ENCODE measurements around the gene LRRD1.
A peak's percentile ranks its signal among the peaks of the same experiment; 100 is the strongest.
"Not testable (repeated sequence)": the region's sequence is repeated elsewhere in the genome, so short reads cannot be mapped to it uniquely, and the experiment has no call there.

LRRD1 gene

DNA sequence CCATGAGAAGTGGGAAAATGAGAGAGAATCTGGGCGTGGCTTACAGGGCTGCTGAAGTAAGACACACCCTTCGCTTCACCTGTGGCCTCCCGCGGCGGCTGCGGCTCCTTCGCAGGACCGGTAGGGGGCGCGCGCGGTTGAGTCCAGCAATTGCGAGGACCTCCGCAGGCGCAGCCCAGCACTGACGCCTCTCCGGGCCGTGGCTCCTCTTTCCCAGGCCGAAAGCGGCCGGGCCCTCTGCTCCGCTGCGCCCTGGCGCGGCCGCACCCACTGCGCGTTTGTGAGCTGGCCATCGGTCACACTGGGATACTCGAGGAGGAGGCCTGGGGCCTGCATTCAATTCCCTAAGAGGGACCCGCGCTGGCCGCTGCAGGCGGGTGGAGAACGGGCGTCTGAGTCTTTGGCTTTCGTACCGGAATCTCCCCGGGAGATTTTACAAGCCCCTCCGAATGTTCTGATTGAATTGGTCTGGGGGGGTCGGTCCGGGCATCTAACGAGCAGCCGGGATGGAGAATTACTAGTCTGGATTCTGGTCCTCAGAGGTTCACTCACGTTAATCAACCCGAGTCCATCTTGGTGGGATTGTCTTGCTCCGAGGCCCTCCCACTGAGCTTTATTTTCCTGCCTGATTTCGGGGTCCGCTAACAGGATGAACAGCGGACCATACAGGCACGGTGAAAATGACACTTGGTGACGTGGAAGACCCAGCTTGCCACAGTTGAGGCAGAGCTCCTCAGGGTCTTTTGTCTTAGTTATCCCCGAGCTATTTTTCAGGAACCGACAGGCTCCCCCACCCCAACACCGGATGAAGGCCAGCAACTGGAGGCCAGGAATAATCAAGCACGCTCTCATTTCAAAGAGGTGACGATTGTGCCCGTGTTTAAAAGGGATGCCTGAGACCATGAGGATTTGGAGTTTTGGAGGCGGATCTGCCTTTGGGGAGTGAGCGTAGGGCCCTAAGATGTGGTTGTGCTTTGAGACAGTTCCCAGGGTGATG, at the start of gene LRRD1:
LRRD1 (minus strand) TSS at position 215 of the 997 bp plus-strand sequence. CDS start 13,940 bp downstream, outside the sequence.
- peak; percentile 88 for DNase-seq

DNA sequence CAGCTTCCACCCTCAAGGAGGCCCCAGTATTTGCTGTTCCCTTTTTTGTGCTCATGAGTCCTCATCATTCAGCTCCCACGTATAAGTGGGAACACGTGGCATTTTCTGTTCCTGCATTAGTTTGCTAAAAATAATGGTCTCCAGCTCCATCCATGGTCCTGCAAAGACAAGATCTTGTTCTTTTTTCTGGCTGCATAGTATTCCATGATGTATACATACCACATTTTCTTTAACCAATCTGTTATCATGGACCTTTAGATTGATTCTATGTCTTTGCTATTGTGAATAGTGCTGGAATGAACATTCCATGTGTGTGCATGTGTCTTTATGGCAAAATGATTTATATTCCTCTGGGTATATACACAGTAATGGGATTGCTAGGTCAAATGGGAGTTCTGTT, 49.8 kb upstream of the LRRD1 start:
- DNase-seq, result no peak

DNA sequence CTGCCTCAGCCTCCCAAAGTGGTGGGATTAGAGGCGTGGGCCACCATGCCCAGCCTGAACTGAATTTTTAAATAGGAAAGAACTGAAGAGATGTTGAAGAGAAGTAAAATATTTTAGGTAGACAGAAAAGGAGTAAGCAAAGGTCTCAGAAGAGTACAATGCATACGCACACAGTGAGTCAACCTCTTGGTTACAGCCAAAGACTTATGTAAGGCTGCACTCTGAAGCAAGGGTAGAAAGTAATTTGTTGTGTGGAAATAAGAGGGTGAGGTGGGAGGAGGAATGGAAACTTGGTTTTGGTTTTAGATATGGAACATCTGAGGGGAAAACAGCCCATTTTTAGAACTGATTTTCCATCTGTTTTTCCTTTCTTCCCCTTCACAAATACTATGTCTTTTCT, 49.2 kb upstream of the LRRD1 start:
- no peak for DNase-seq

DNA sequence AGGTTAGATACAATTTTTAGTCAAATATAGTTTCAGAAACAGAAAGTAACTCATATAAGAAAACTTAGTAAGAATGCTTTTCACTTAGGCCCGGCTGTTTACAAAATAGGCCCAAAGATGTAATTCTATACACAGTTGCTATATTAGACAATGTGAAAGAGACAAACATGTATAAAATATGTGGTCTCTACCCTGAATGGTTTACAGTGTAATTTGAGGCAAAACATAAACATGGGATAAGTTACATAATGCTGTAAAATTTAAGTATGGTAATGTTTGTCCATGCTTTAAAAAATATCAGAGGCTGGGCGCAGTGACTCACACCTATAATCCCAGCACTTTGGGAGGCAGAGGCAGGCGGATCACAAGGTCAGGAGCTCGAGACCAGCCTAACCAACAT, 48.0 kb upstream of the LRRD1 start:
- DNase-seq, result no peak

DNA sequence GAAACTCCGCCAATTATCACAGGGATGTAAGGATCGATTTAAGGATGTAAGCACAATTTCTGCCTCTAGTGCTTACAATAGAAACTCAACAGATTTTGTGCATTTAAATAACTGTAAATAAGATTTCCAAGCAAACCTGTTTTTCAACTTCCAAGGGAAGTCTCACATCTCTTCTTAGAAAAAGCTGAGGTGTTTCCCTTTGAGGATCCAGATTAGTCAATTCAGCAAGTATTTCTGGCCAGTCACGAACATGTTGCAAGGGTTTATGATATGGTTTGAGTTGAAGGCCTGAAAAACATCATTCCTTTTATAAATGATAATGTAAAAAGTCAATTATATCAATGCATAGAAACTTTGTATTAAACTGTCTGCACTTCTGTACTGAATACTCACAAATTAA, 42.8 kb upstream of the LRRD1 start:
- no peak for DNase-seq

DNA sequence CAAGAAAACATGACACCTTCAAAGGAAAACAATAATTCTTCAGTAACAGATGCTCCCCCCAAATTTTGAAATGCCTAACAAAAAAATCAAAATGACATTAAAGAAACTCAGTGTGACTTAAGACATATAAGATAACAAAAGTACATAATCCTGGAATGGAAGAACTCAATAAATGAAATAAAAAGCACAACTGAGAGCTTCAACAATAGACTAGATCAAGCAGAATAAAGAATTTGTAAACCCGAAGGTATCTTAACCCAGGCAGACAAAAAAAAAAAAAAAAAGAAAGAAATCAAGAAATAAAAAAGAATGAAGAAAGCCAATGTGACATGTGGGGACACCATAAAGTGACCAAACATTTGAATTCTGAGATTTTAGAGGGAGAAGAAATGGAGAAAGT, 27.7 kb upstream of the LRRD1 start:
- no peak for DNase-seq

DNA sequence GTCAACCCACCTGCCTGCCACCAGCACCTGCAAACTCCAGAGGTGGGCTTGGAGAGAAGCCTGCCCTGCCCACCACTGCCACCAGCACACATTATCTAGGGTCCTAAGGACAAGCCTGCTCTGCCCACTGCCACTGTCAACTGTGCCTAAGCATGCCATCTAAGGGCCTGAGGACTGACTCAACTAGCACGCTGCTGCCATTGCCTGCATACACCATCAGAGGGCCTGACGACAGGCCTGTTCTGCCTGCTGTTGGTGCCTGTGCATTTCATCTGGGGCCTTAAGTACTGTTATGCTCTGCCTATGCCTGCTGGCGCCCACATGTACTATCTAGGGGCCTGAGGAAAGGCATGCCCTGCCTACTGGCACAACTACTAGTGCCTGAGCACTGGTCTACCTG, 27.0 kb upstream of the LRRD1 start:
- DNase-seq, result no peak

DNA sequence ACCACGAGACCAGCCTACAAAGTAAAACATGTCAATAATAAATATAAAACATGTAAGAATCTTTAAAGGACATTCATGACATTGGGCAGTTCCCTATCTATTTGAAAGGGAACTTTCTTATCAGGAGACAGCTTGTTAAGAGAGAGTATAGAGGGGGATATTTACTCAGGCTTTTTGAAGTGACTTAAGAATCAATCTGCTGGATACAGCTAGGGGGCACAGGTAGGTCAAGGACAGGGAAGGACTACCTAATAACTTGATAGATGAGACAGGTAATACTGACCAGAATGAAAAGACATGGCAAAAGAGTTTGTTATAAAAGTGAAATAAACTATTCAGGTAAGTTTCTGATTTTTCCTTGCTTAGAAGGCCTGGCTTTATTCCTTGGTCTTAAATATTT, 21.8 kb upstream of the LRRD1 start:
- no peak for DNase-seq

DNA sequence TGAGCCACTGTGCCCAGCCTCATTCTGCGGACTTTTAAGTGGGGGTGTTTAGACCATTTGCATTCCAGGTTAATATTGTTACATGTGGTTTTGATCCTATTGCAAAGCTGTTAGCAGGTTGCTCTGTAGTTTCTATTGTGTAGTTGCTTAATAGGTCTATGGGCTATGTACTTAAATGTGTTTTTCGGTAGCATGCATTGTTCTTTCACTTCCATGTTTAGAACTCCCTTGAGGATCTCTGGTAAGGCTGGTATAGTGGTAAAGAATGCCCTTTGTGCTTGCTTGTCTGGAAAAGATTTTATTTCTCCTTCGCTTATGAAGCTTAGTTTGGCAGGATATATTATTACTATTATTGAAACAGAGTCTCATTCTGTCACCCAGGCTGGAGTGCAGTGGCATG, 13.4 kb upstream of the LRRD1 start:
- DNase-seq, result no peak

DNA sequence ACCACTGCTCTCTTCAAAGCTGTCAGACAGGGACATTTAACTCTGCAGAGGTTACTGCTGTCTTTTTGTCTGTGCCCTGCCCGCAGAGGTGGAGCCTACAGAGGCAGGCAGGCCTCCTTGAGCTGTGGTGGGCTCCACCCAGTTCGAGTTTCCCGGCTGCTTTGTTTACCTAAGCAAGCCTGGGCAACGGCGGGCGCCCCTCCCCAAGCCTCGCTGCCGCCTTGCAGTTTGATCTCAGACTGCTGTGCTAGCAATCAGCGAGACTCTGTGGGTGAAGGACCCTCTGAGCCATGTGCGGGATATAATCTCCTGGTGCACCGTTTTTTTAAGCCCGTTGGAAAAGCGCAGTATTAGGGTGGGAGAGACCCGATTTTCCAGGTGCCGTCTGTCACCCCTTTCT, 10.3 kb upstream of the LRRD1 start:
- DNase-seq, result not testable (repeated sequence)

DNA sequence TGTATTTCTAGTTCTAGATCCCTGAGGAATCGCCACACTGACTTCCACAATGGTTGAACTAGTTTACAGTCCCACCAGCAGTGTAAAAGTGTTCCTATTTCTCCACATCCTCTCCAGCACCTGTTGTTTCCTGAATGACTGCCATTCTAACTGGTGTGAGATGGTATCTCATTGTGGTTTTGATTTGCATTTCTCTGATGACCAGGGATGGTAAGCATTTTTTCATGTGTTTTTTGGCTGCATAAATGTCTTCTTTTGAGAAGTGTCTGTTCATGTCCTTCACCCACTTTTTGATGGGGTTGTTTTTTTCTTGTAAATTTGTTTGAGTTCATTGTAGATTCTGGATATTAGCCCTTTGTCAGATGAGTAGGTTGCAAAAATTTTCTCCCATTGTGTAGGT, 5.4 kb upstream of the LRRD1 start:
- not testable (repeated sequence) for DNase-seq

DNA sequence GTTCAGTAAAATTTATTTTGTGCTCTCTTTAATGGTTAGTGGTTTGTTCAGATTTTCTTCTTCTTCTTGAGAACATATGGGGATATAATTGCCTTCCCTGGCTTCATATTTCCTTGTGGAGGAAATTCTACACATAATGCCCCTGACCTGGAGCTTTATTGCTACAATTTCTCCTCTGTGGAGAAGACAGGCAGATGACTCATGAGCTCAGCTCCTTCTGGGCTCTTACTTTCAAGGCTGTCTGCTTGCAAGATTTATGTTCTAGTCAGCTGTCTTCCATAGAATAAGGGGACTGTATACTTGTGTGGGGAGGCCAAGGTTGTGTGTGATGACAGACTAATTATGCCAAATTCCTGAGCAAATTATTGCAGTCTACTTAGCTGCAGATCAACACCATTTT, 1.6 kb downstream of the LRRD1 start:
- no peak for DNase-seq

DNA sequence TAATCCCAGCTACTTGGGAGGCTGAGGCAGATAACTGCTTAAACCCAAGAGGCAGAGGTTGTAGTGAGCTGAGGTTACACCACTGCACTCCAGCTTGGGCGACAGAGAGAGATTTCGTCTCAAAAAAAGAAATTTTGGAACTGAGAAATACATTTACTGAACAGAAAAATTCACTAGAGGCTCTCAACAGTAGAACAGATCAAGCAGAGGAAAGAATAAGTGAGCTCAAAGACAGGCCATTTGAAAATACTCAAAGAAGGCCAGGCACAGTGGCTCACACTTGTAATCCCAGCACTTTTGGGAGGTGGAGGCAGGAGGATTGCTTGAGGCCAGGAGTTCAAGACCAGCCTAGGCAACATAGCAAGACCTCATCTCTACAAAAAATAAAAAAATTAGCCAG, 9.4 kb downstream of the LRRD1 start:
- DNase-seq, result not testable (repeated sequence)

DNA sequence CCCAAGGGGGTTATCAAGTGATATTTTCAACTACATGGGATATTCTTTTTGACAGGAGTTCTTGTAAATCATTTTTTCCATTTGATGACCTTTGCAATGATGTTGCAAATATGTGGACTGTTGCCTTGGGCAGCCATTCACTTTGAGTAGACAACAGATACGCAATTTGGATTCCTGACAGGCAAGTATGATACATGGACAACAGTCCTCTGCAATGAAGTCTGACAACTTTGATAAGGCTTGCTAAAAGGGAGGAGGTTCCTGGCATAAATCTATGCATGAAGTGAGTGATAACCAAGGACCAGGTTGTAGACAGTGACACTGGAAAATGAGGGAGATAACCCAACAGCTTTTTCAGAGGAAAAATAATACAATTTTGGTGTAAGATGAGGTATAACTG, 17.7 kb downstream of the LRRD1 start:
- no peak for DNase-seq

DNA sequence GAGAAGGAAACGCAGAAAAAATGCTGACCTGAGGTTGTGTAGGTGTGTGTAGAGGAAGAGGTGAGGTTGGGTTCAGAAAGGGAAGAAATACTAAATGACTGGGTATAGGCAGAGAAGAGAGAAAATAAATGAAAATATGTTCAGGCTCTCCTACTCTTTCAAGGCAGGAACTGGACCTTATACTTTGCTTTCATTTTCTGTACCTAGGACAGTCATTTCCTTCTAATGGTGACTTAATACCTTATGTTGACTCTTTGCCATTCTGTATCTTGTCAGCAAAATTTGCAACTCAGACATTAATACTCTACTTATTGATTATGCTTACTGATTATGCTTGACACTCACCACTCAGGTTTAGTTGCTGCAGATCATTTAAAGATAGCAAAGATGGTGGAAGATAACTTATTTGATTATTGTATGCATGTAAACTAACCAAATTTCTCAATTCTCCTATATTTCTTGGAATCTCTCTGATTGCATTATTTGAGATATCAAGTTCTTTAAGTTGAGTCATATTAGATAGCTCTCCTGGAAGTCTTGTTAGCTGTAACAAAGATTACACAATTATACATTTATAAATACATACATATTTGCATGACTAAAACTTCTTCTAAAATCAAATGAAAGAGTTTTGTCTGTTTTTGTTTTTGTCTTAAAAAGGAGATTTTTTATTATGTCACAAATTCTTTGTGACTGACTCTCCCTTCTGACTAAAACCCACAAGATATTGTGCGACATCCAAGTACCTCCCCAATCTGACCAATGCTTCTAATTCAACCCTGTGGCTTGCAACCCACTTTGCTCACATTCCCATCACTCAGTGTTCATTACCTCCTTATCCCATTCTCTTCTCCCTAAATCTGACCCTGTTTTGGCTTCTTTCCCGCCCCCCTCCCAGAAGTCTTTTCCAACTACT, 20.0 kb downstream of the LRRD1 start:
- DNase-seq, result no peak

DNA sequence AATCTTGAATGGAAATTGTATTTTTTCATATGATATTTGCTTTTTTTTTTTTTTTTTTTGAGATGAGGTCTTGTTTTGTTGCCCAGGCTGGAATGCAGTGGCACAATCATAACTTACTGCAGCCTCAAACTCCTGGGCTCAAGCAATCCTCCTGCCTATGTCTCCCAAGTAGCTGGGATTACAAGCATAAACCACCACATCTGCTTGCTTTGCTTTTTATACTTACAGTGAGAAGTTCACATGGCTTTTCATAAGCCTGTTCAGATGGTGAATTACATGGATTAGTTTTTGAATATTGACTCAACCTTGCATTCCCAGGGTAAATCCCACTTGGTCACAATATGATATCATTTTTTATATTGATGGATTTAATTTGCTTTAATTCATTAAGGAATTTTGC, 22.0 kb downstream of the LRRD1 start:
- DNase-seq, result no peak

DNA sequence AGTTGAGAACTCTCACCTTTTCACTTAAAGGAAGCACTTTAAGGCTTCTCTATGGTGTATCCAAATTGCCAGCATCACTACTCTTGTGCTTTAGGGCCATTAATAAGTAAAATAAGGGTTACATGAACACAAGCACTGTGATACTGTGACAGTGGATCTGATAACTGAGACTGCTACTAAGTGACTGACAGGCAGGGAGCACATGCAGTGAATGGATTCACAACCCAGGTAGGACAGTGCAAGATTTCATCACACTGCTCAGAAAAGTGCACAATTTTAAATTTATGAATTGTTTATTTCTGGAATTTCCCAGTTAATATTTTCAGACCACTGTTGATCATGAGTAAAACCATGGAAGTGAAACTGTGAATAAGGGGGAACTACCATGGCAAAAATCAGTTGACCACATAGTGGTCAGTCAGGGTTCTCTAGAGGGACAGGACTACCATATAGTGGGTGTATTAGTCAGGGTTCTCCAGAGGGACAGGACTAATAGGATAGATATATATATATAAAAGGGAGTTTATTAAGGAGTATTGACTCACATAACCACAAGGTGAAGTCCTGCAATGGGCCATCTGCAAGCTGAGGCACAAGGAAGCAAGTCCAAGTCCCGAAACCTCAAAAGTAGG, 23.7 kb downstream of the LRRD1 start:
- no peak for DNase-seq

DNA sequence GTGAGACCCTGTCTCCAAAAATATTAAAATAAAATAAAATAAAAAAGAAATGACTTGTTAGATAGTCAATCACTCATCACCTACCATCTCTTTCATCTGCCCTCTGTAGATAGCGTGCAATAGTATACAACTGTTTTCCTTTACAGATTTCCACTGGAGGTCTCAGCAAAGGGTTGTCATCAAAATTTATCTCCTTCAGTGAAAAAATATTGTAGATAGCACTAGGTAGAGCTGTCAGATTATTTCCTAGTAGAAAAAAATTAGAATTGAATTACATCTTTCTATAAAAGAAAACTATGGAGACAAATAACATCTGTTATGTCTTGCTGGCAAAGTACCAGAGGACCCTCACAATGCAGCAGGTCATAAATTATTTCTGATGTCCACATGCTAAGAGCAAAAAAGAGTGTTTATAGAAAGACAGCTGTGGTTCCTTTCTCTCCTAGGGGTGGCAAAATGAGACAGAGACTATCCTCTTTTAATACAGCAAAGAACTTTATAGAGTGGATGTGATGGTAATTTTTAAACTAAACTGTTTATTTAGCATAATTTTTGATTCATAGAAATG, 28.4 kb downstream of the LRRD1 start:
- no peak for DNase-seq

DNA sequence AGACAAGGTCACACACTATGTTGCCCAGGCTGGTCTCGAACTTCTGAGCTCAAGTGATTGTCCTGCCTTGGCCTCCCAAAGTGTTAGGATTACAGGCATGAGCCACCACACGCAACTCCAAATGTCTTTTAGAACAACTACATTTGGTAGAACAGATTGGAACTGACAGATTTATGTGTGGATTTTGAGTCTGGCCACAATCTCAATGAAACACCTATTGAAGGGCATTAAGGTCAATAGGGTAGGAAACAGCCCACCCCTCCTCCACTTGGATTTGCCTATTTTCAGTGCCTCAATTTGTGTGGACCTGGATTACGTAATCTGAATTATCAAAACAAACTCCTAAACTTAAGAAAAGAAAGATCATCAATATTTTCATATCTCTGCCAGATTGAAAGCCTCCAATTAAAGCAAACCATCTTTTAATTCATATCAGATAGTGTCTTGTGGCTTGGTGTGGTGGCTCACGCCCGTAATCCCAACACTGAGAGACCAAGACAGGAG, 29.2 kb downstream of the LRRD1 start:
- no peak for DNase-seq

DNA sequence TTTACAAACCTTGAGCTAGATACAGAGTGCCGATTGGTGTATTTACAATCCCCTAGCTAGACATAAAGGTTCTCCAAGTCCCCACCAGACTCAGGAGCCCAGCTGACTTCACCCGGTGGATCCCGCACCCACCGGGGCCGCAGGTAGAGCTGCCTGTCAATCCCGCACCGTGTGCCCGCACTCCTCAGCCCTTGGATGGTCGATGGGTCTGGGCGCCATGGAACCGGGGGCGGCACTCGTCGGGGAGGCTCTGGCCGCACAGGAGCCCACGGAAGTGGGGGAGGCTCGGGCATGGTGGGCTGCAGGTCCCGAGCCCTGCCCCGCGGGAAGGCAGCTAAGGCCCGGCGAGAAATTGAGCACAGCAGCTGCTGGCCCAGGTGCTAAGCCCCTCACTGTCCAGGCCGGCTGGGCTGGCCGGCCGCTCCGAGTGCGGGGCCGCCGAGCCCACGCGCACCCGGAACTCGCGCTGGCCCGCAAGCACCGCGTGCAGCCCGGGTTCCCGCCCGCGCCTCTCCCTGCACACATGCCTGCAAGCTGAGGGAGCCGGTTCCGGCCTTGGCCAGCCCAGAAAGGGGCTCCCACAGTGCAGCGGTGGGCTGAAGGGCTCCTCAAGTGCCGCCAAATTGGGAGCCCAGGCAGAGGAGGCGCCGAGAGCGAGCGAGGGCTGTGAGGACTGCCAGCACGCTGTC, 35.6 kb downstream of the LRRD1 start:
- not testable (repeated sequence) for DNase-seq

DNA sequence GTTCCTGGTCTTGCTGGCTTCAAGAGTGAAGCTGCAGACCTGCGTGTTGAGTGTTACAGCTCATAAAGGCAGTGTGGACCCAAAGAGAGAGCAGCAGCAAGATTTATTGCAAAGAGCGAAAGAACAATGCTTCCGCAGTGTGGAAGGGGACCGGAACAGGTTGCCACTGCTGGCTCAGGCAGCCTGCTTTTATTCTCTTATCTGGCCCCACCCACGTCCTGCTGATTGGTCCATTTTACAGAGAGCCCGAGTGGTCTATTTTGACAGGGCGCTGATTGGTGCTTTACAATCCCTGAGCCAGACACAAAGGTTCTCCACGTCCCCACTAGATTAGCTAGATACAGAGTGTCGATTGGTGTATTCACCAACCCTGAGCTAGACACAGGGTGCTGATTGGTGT, 36.2 kb downstream of the LRRD1 start:
- not testable (repeated sequence) for DNase-seq

DNA sequence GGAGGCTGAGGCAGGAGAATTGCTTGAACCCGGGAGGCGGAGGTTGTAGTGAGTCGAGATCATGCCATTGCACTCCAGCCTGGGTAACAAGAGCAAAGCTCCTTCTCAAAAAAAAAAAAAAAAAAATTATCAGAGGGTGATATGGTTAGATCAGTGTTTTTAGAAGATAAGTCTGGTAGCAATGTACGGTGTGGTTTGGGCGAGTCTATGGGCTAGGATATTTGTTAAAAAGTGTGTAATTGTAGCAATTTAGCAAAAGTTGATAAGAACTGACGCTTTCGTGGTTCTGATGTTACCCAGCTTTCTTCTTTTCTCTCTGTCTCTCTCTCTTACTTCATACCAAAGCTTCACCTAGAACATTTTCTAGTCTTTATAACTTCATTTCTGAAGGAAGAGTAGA, 37.8 kb downstream of the LRRD1 start:
- no peak for DNase-seq

Data from NCI-H2029 (cell line).